K562 (cell line): ENCODE data around the gene SEMA5A. TPM values are rescaled to one million over a fixed set of nuclear protein-coding genes. Genes with fewer than 3 reads are reported as not detected.

Experiments used
- ATAC-seq: fragments of 200-7000 bp; cut with Tn5 transposase; 3 replicates; pipeline ENCODE4 v1.9.1; 2020; ENCODE audit warnings: moderate library complexity
- BruUV-seq: library from RNA; stranded (reverse); fragments of 400-500 nt; replicated peaks from 2 replicates; lab custom pipeline; 2021; lab: Mats Ljungman, UMichigan
- CTCF ChIA-PET: fragments of 300-600 bp; formaldehyde crosslinking; extraction: SDS; loops from one replicate; lab custom pipeline; 2021; ENCODE audit warnings: low intra/inter-chr PET ratio; lab: Yijun Ruan, JAX
- POLR2A ChIA-PET: fragments of 300-600, 350-650 bp; sonication (Branson Sonifier 250); formaldehyde crosslinking; extraction: SDS; loops from one replicate; lab custom pipeline; 2021; ENCODE audit warnings: antibody characterized with exemption, inconsistent platforms; lab: Yijun Ruan, JAX
- DNase-seq, 4 experiments: peaks; one replicate each; pipeline versions ENCODE4 v3.0.0 to v3.0.0-alpha.2; 2011 to 2018; ENCODE audit warnings: low spot score in 3 of 4, mixed read lengths in 3 of 4; ENCODE audit errors: extremely low read depth in 1 of 4
- FAIRE-seq: peaks from 2 replicates; lab custom pipeline; 2011; peaks lifted over from hg19 to GRCh38; lab: Jason Lieb, UNC
- H2AFZ ChIP-seq: 2 replicates; pipeline ENCODE4 v1.6.0; 2011; ENCODE audit warnings: low read depth, low read length, control low read depth, inconsistent platforms
- H3K27ac ChIP-seq: fragments of 200-600 bp; 3 replicates; pipeline ENCODE4 v1.8.0; 2011; ENCODE audit warnings: low read depth, mild to moderate bottlenecking, control low read depth, inconsistent platforms, low read length, moderate library complexity, mixed read lengths; ENCODE audit errors: extremely low read depth
- H3K27me3 ChIP-seq, 2 experiments: fragments of 300-600 bp in 1 of 2; 2 replicates in 1 of 2; 3 replicates in 1 of 2; pipeline versions ENCODE4 v1.6.0 to v1.8.0; 2011; ENCODE audit warnings: inconsistent platforms in 2 of 2, low read length in 2 of 2, mild to moderate bottlenecking in 1 of 2, mixed read lengths in 1 of 2, moderate library complexity in 1 of 2; ENCODE audit not compliant: control insufficient read depth in 2 of 2, insufficient read depth in 2 of 2
- H3K36me3 ChIP-seq: fragments of 300-600 bp; 3 replicates; pipeline ENCODE4 v1.8.0; 2011; ENCODE audit warnings: mild to moderate bottlenecking, low read length, inconsistent platforms; ENCODE audit not compliant: control insufficient read depth, insufficient read depth
- H3K4me1 ChIP-seq, 2 experiments: fragments of 200-600 bp in 1 of 2; replicated peaks in 1 of 2; 2 replicates in 1 of 2; 3 replicates in 1 of 2; pipeline versions ENCODE4 v1.5.1 to v1.8.0; 2011; ENCODE audit warnings: inconsistent platforms in 2 of 2, low read length in 2 of 2, mild to moderate bottlenecking in 1 of 2, mixed read lengths in 1 of 2, moderate library complexity in 1 of 2; ENCODE audit not compliant: control insufficient read depth in 2 of 2, insufficient read depth in 2 of 2
- H3K4me2 ChIP-seq: 2 replicates; pipeline ENCODE4 v1.6.1; 2011; ENCODE audit warnings: low read length, control low read depth, inconsistent platforms, mixed read lengths; ENCODE audit not compliant: insufficient read depth
- H3K4me3 ChIP-seq: fragments of 200-600 bp; sonication (generic), shearing (Covaris generic); 2 replicates; pipeline ENCODE4 v1.5.1; 2016; ENCODE audit warnings: control low read depth, inconsistent platforms
- H3K79me2 ChIP-seq: fragments of 200-600 bp; 3 replicates; pipeline ENCODE4 v1.8.0; 2011; ENCODE audit warnings: low read length, inconsistent platforms; ENCODE audit not compliant: control insufficient read depth, insufficient read depth
- H3K9ac ChIP-seq, 2 experiments: 2 replicates each; pipeline versions ENCODE4 v1.6.0 to v1.6.1; 2011; ENCODE audit warnings: low read depth in 2 of 2, low read length in 2 of 2, control low read depth in 1 of 2, inconsistent platforms in 1 of 2, mild to moderate bottlenecking in 1 of 2, mixed read lengths in 1 of 2; ENCODE audit not compliant: insufficient read depth in 1 of 2
- H3K9me1 ChIP-seq: one replicate; pipeline ENCODE4 v1.6.0; 2011; ENCODE audit warnings: inconsistent platforms, mild to moderate bottlenecking, low read length, moderate library complexity; ENCODE audit not compliant: control insufficient read depth, insufficient read depth
- H3K9me3 ChIP-seq: replicated peaks from 2 replicates; pipeline ENCODE4 v1.5.1; 2011; ENCODE audit warnings: low read depth, low read length, inconsistent platforms; ENCODE audit not compliant: control insufficient read depth, insufficient read depth
- H4K20me1 ChIP-seq: replicated peaks from 2 replicates; pipeline ENCODE4 v1.6.1; 2011; ENCODE audit warnings: low read length, inconsistent platforms, mixed read lengths; ENCODE audit not compliant: control insufficient read depth, insufficient read depth
- LEF1 ChIP-seq: fragments of 450-650 bp; IDR thresholded peaks from 2 replicates; pipeline ENCODE4 v1.6.1; 2016; ENCODE audit warnings: mild to moderate bottlenecking
- NKRF ChIP-seq: fragments of 450-650 bp; IDR thresholded peaks from 2 replicates; pipeline ENCODE4 v1.6.1; 2016; ENCODE audit warnings: borderline replicate concordance
- PHF8 ChIP-seq: fragments of 200-600 bp; sonication (generic); IDR thresholded peaks from 2 replicates; pipeline ENCODE4 v1.6.1; 2012; ENCODE audit warnings: mixed run types, mild to moderate bottlenecking, inconsistent platforms, low read length, moderate library complexity, borderline replicate concordance
- PYGO2 ChIP-seq: fragments of 450-650 bp; IDR thresholded peaks from 2 replicates; pipeline ENCODE4 v1.6.1; 2016; ENCODE audit warnings: mild to moderate bottlenecking, missing genetic modification characterization, moderate library complexity, missing compliant biosample characterization
- REST ChIP-seq, 2 experiments: fragments of 450-650 bp; formaldehyde crosslinking in 1 of 2; IDR thresholded peaks; 2 replicates each; pipeline versions ENCODE4 v1.4.0 to v1.6.1; 2014 to 2020; ENCODE audit warnings: mild to moderate bottlenecking in 2 of 2, borderline replicate concordance in 1 of 2, low read depth in 1 of 2
- TAF1 ChIP-seq: IDR thresholded peaks from 2 replicates; pipeline ENCODE4 v1.6.1; 2011; ENCODE audit warnings: mild to moderate bottlenecking, low read length, moderate library complexity; ENCODE audit not compliant: insufficient read depth, control insufficient read depth, severe bottlenecking; ENCODE audit errors: extremely low read depth
- TAF15 ChIP-seq: fragments of 200-400 bp; formaldehyde crosslinking; IDR thresholded peaks from 2 replicates; pipeline ENCODE4 v1.6.1; 2017; ENCODE audit warnings: mild to moderate bottlenecking, low read depth, low read length, moderate library complexity
- TCF15 ChIP-seq: fragments of 250-450 bp; sonication (Bioruptor Pico); IDR thresholded peaks from 2 replicates; pipeline ENCODE4 v1.8.0; 2022; ENCODE audit warnings: moderate library complexity, mild to moderate bottlenecking, inconsistent platforms
- ZNF212 ChIP-seq: fragments of 450-650 bp; formaldehyde crosslinking; IDR thresholded peaks from 2 replicates; pipeline ENCODE4 v1.4.0; 2020; ENCODE audit warnings: mild to moderate bottlenecking
- ZNF354B ChIP-seq: fragments of 250-450 bp; sonication (Bioruptor Pico); IDR thresholded peaks from 2 replicates; pipeline ENCODE4 v1.4.0; 2020
- WGBS: fragments of 100-300 bp; shearing (Covaris generic); methylation state at CpG from one replicate; pipeline ENCODE4 v1.1.6; 2016; ENCODE audit warnings: low coverage, mixed read lengths; ENCODE audit not compliant: insufficient coverage; ENCODE audit errors: missing lambda C conversion rate; 5-methylcytosine and 5-hydroxymethylcytosine counted together
- in situ Hi-C: fragments of 300-500 bp; cut with MboI; formaldehyde crosslinking; loops from 4 replicates; pipeline ENCODE4 v1.15.0; 2018; ENCODE audit warnings: inconsistent platforms, mixed read lengths
- intact Hi-C: fragments of 100-400 bp; cut with micrococcal nuclease; formaldehyde crosslinking; loops from 2 replicates; pipeline ENCODE4 v1.14.2; 2022
- polyA plus RNA-seq, 8 experiments: library from polyadenylated mRNA; depleted of rRNA in 4 of 8; stranded (reverse) in 5 of 8; unstranded in 3 of 8; fragments of >200 nt; fragmentation: Nextera tagmentation in 2 of 8; fragmentation: Illumina TruSeq in 1 of 8; extraction: Ambion mirVana in 2 of 8; extraction: Trizol in 1 of 8; gene quantifications; 2 replicates each; pipeline versions ENCODE4 v1.2.1 to v1.2.3, GENCODE V29; 2011 to 2014; ENCODE audit warnings: inconsistent platforms in 1 of 8, missing spikeins in 1 of 8
- total RNA-seq, 7 experiments: library from RNA; depleted of rRNA in 6 of 7; stranded (reverse); fragments of >200 nt in 6 of 7; fragmentation: Illumina TruSeq in 2 of 7; extraction: Trizol in 2 of 7; gene quantifications; 2 replicates each; pipeline versions ENCODE4 v1.2.1 to v1.2.3, GENCODE V29; 2011 to 2021; ENCODE audit warnings: low replicate concordance in 1 of 7

SEMA5A gene
- total and polyA plus RNA-seq, 9 of the 15 experiments (the other 6 are each of a cell fraction or from before 2014, with no cell fraction given), result 0.02 TPM; not detected in 8

DNA sequence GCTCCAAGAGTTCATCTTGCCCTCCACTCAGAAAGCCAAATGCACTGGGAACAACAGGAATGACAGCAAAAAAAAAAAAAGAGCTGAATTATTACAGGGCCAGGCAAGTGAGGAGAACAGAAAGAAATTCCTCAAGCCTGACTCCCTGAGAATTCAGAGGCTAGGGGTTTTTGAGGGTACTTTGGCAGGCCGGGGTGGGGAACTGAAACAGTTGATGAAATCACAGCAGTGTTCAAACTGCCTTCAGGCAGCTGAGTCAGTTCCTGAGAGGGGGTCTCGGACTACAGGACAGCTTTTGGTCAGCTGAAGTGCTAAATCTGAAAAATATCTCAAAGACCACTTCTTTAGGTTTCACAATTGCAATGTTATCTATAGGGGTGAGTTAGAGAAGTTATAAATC, 419.4 kb downstream of the SEMA5A start:
- Histone ChIP-seq H3K4me3 (no peak overlapping the region), H3K9me1 (no peaks in the 10 kb centered on the region), H3K36me3 (no peaks in the 10 kb centered on the region), H3K27ac (no peak overlapping the region), H3K27me3 (no peaks in the 10 kb centered on the region), H4K20me1 (no peaks in the 10 kb centered on the region), H3K9me3 (no peaks in the 10 kb centered on the region), H2AFZ (no peak overlapping the region), H3K9ac (no peak overlapping the region), H3K4me1 (no peaks in the 10 kb centered on the region), H3K79me2 (no peaks in the 10 kb centered on the region), H3K4me2 (no peak overlapping the region)
- intact Hi-C loops (no loop called here), in situ Hi-C loops (no loop called here)
- FAIRE-seq (no peak), ATAC-seq (no peak), DNase-seq (no peak)
- BruUV-seq, result no TSS peak
- 0% methylated on average over 2 of the region's 2 CpGs for WGBS
- ChIA-PET CTCF (no interaction called here), POLR2A (no interaction called here)
- no peak for TF ChIP-seq NKRF
- no peak for TF ChIP-seq PHF8
- no peak for TF ChIP-seq TAF1
- TF ChIP-seq ZNF354B (CRISPR knock-in tag), result no peak
- no peak for TF ChIP-seq LEF1
- TF ChIP-seq ZNF212, result no peak
- TF ChIP-seq REST (IDR thresholded peaks at IDR 0.05; ENCODE audit: borderline replicate concordance), result no peak
- no peak for TF ChIP-seq REST (CRISPR knock-in tag; IDR thresholded peaks at IDR 0.05; ENCODE audit: low read depth)
- no peak for TF ChIP-seq TCF15 (CRISPR knock-in tag)
- TF ChIP-seq TAF15, result no peak
- TF ChIP-seq PYGO2 (tag), result no peak
